ENCODE measurements around the gene PDXDC1. TPM values are rescaled to one million over a fixed set of nuclear protein-coding genes. Genes with fewer than 3 reads are reported as not detected.
"Not testable (repeated sequence)": the region's sequence is repeated elsewhere in the genome, so short reads cannot be mapped to it uniquely, and the experiment has no call there.

The PDXDC1 gene
- polyA plus RNA-seq, 6 donors from 2014 or later = 24.1 to 38.6 (median 31.4) TPM

DNA sequence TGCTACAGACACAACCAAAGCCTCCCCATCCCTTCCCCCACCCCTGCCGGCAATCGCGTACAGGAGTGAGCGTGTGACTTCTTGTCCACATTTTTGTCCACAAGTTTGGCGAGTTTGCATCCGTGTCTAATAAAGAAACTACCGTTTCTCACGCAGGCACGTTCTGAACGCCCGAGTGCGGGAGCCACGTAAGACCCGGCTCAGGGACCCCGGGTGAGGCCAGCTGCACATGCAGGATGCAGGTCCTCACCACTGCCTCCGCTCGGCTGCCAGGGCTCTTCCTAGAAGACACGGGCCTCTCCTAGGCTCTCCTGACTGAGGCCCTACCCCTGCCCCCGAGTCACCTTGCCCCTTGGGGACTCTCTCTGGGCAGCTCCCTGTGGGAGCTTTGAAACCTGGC, 174.0 kb downstream of the PDXDC1 start:
- not testable (repeated sequence) for H3K4me3 Mint-ChIP-seq; H3K9me3 Mint-ChIP-seq; H3K4me1 Mint-ChIP-seq; ATAC-seq (ENCODE audit: low read depth in 2 of 2); H3K27ac Mint-ChIP-seq; H3K27me3 Mint-ChIP-seq; H3K36me3 Mint-ChIP-seq; DNase-seq

DNA sequence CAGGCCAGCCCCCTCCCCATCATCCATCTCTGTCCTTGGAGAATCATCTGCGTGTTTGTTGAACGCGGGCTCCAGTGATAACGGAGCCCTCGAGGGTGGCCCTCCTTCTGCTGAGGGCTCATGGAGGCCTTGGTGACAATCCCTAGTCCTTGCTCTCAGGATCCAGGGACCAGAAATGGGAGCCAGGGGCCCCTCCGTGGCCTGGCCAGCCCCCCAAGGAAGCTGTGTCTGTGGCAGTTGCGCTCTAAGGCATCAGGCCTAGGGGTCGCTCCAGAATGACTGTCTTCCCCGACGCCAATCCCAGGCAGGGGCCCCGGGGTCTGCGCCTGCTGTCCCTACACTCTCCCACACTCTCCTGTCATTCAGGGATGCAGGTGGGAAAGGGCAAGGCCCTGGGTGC, 174.4 kb downstream of the PDXDC1 start:
- not testable (repeated sequence) for ATAC-seq (ENCODE audit: low read depth in 2 of 2); H3K27me3 Mint-ChIP-seq; H3K36me3 Mint-ChIP-seq; H3K4me1 Mint-ChIP-seq; H3K27ac Mint-ChIP-seq; DNase-seq; H3K9me3 Mint-ChIP-seq; H3K4me3 Mint-ChIP-seq

- DNase-seq = peak; percentile 22
- H3K27me3 Mint-ChIP-seq; H3K27ac Mint-ChIP-seq; H3K4me1 Mint-ChIP-seq; ATAC-seq (ENCODE audit: low read depth in 2 of 2); H3K9me3 Mint-ChIP-seq; H3K36me3 Mint-ChIP-seq: not testable (repeated sequence)
- peak overlapping the region in 6 of 8 donors; percentile 34 to 77 (median 44) for H3K4me3 Mint-ChIP-seq
Observed at GRCh38 chr16:15154005-15154404, 179.2 kb downstream of the PDXDC1 start.

DNA sequence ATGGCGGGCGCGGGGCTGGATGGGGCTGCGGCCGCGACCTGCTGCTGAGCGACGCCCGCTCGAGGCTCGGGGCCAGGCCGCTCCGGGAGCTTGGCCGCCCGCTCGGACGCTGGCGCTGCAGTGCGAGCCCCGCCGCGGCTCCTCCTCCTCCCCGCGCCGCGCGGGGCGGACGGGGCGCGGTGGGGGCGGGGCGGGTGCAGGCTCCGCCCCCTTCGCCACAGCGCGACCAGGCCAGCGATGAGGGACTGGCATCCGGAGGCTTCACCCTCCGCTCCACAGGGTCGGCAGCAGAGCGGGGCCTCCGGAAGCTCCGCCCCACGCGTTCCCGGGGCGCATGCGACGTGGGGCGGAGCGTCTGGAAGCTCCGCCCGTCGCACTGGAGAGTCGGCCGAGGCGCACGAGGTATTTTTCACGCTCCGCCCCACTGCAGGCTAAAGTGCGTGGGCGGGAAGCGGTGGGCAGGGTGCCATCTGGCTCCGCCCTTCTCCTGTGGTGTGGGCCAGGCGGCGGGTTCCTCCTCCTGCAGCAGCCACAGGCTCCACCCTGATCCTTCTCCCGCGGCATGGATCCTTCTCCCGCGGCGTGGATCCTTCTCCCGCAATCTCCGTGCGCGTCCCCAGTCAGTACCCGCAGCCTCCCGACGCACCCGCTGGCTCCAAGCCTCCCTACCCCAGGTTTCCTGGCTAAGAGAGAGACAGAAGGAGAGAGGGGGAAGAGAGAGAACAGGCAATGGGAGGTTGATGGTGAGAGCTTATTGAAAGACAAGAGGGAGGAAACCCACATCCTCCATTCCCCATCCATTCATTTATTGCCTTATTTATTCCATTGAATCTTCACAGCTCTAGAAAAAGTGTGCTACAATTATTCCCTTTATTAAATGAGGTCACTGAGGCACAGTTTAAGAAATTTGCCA, 180.1 kb downstream of the PDXDC1 start:
- DNase-seq = peak; percentile 89

DNA sequence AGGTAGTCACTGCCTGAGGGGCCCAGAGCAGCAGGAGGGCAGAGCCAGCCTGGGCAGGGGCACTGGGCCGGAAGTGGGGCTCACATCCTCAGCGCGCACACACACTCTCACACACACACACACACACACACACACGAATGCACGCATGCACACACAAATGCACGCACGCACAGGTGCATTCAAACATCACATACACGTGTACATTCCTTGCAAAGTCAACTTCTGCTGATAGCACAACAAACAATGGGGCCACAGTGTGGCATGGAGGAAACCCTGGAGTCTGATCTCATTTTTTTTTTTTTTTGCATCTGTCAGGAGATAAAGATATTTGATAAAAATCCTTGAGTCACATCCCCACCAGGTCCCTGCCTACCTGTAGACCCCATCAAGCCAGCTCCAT, 182.8 kb downstream of the PDXDC1 start:
- not testable (repeated sequence) for DNase-seq; H3K4me3 Mint-ChIP-seq; H3K27me3 Mint-ChIP-seq; H3K4me1 Mint-ChIP-seq; H3K27ac Mint-ChIP-seq; H3K9me3 Mint-ChIP-seq; H3K36me3 Mint-ChIP-seq; ATAC-seq (ENCODE audit: low read depth in 2 of 2)

More for the DNA sequence above, 180.1 kb downstream of the PDXDC1 start:
- H3K36me3 Mint-ChIP-seq, H3K27me3 Mint-ChIP-seq, H3K4me1 Mint-ChIP-seq, H3K9me3 Mint-ChIP-seq: not testable (repeated sequence)
- Mint-ChIP-seq H3K4me3 (peak overlapping the region; percentile 70 to 86 (median 78)), H3K27ac (peak overlapping the region in 3 of 6 donors; percentile 77 to 86 (median 84))
- peak; percentile 96 to 99 for ATAC-seq (ENCODE audit: low read depth in 2 of 2)

DNA sequence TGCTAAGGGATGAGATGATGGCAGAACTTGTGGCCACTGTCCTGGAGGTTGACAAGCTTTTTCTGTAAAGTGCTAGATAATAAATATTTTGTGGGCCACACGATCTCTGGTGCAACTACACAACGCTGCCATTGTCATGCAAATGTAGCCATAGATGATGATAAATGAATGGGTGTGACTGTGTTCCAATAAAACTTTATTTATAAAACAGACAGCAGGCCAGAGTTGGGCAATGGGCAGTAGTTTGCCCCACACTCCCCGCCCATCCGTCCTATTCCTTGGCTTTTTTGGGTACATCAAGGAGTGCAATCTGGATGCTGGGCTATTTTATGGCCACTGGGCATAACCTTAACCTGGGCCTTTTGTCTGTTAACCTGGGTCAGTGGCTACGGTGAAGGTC, 184.8 kb downstream of the PDXDC1 start:
- not testable (repeated sequence) for H3K9me3 Mint-ChIP-seq; DNase-seq; H3K36me3 Mint-ChIP-seq; ATAC-seq (ENCODE audit: low read depth in 2 of 2); H3K4me3 Mint-ChIP-seq; H3K27me3 Mint-ChIP-seq; H3K4me1 Mint-ChIP-seq; H3K27ac Mint-ChIP-seq

GRCh38 chr16:15160571-15160970, 185.7 kb downstream of the PDXDC1 start:
- not testable (repeated sequence) for H3K27ac Mint-ChIP-seq; ATAC-seq (ENCODE audit: low read depth in 2 of 2); H3K36me3 Mint-ChIP-seq; H3K4me3 Mint-ChIP-seq; H3K4me1 Mint-ChIP-seq; H3K9me3 Mint-ChIP-seq; H3K27me3 Mint-ChIP-seq; DNase-seq

GRCh38 chr16:15163055-15163454, 188.2 kb downstream of the PDXDC1 start:
- not testable (repeated sequence) for H3K4me1 Mint-ChIP-seq; H3K9me3 Mint-ChIP-seq; H3K27ac Mint-ChIP-seq; H3K36me3 Mint-ChIP-seq; DNase-seq; ATAC-seq (ENCODE audit: low read depth in 2 of 2); H3K4me3 Mint-ChIP-seq
- H3K27me3 Mint-ChIP-seq = peaks cover 5 to 12% (median 8%) of the 10 kb centered on the region in 3 donors

DNA sequence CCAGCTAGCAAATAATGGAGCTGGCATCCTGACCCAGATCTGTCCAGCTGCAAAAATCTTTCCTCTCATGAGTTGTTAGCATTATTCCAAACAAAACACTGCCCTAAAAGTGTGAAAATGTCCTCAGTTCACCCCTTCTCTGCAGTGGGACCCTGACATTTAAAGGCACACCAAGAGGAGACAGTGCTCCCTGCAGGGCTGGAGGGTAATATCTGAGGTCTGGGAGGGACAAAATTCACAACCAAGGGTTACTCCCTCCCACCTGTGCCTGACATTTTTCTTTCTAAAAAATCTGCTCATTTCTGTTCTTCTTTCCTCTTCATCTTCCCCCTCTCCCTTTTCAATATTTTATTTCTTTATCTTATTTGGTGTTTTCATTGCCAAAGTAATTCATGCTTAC, 191.4 kb downstream of the PDXDC1 start:
- not testable (repeated sequence) for H3K36me3 Mint-ChIP-seq; DNase-seq; H3K27ac Mint-ChIP-seq; H3K4me1 Mint-ChIP-seq; H3K4me3 Mint-ChIP-seq; H3K9me3 Mint-ChIP-seq; ATAC-seq (ENCODE audit: low read depth in 2 of 2)
- H3K27me3 Mint-ChIP-seq = peaks cover 8 to 17% (median 9%) of the 10 kb centered on the region in 3 donors

GRCh38 chr16:15168303-15168702, 193.5 kb downstream of the PDXDC1 start:
- DNase-seq; H3K36me3 Mint-ChIP-seq; H3K4me1 Mint-ChIP-seq; H3K27ac Mint-ChIP-seq; H3K9me3 Mint-ChIP-seq; H3K4me3 Mint-ChIP-seq; ATAC-seq (ENCODE audit: low read depth in 2 of 2): not testable (repeated sequence)
- peaks cover 9 to 18% (median 10%) of the 10 kb centered on the region in 3 donors for H3K27me3 Mint-ChIP-seq

DNA sequence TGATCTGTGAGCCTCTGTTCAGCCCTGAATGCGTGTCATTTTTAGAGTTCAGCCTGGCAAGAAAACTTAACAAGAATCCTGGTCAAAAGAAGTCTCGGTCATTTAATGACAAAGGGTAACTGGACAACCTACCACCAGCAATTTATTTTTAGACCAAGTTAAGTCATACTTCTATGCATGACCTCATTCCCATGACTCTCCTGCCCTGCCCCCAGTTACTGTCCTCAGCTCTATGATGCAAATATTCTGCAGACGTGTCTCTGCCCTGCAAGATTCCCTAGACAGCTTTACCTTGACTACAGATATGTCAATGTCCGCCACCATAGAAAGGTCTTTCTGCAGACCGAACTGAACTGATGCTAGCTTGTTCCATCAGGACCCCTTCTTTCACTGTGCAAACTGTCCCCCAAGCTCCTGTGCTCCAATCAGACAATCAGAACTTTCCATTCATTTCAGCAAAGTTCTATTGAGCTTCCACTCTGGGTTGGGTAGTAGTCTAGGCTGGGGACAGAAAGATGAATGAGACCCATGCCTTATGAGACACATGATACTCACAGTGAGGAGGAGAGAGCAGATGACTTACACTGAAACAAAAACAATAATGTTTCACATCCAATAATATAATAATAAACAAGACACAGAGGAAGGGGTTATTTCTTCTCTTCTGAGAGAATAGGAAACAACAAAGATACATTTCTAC, 194.3 kb downstream of the PDXDC1 start:
- H3K4me3 Mint-ChIP-seq; H3K36me3 Mint-ChIP-seq; ATAC-seq (ENCODE audit: low read depth in 2 of 2); H3K27ac Mint-ChIP-seq; H3K9me3 Mint-ChIP-seq; DNase-seq; H3K4me1 Mint-ChIP-seq: not testable (repeated sequence)
- peaks cover 9 to 18% (median 10%) of the 10 kb centered on the region in 3 donors for H3K27me3 Mint-ChIP-seq

- ATAC-seq (ENCODE audit: low read depth in 2 of 2); H3K9me3 Mint-ChIP-seq; DNase-seq; H3K27ac Mint-ChIP-seq; H3K36me3 Mint-ChIP-seq; H3K4me1 Mint-ChIP-seq; H3K4me3 Mint-ChIP-seq: not testable (repeated sequence)
- peaks cover 8 to 19% (median 17%) of the 10 kb centered on the region in 3 donors for H3K27me3 Mint-ChIP-seq
Observed at GRCh38 chr16:15179909-15180308, 205.1 kb downstream of the PDXDC1 start.

DNA sequence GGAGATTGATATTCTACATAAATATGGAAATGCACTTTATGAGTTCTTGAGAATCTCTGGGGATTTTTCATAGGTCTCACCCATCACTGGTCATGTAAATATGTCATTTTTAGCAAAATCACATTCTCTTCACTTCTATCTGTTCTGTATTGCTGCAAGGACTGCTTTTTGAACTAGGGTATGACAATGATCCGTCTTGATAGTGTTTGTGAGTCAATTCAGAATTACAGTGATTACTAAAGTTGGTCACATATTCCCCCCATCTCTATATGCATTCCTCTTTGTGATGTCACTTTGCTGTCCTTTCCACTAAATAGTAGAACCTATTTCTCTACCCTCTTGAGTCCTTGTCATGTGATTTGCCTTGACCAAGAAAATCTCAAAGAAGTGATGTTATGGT, 206.1 kb downstream of the PDXDC1 start:
- not testable (repeated sequence) for H3K27ac Mint-ChIP-seq; ATAC-seq (ENCODE audit: low read depth in 2 of 2)

DNA sequence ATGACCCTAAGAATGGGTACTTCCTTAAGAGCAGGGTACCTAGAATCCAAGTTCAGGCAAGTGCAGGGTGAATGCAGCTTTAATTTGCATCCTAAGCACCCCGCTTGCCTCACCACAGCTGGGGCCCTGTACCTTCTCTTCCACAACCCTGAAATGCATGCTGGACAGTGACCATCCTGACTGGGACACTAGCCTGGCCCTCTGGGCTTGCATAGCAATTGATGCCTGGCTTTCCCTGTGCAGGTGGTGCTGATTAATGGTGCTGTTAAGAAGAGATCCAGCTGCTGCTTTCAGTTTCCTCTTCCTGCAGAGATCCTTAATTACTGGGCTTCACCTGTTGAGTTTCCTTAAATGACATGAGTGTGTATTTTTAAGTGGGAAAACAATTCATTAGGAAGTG, 209.2 kb downstream of the PDXDC1 start:
- ATAC-seq (ENCODE audit: low read depth in 2 of 2); H3K9me3 Mint-ChIP-seq; DNase-seq; H3K4me3 Mint-ChIP-seq; H3K4me1 Mint-ChIP-seq; H3K36me3 Mint-ChIP-seq; H3K27ac Mint-ChIP-seq: not testable (repeated sequence)
- H3K27me3 Mint-ChIP-seq = peaks cover 0 to 12% (median 10%) of the 10 kb centered on the region in 3 donors

More for the DNA sequence above, 206.1 kb downstream of the PDXDC1 start:
- DNase-seq, H3K9me3 Mint-ChIP-seq, H3K4me3 Mint-ChIP-seq, H3K36me3 Mint-ChIP-seq, H3K4me1 Mint-ChIP-seq: not testable (repeated sequence)
- H3K27me3 Mint-ChIP-seq = peaks cover 0 to 13% (median 12%) of the 10 kb centered on the region in 3 donors

Measured in naive B cell (primary cell).